Neutrophil (primary cell): ENCODE results near the gene EML3.
"Not testable (repeated sequence)": the region's sequence is repeated elsewhere in the genome, so short reads cannot be mapped to it uniquely, and the experiment has no call there.

ENCODE experiments used
- H3K27ac ChIP-seq: fragments of 200-600 bp; sonication (generic); 2 replicates; pipeline ENCODE4 v1.5.1; 2016; ENCODE audit warnings: mild to moderate bottlenecking, moderate library complexity
- H3K27me3 ChIP-seq: fragments of 200-600 bp; sonication (generic); 2 replicates; pipeline ENCODE4 v1.6.0; 2016; ENCODE audit warnings: mild to moderate bottlenecking
- H3K36me3 ChIP-seq: fragments of 200-600 bp; sonication (generic); 2 replicates; pipeline ENCODE4 v1.5.1; 2017
- H3K4me1 ChIP-seq, 2 experiments: fragments of 200-600 bp in 1 of 2; sonication (generic) in 1 of 2; 1 replicate in 1 of 2; 2 replicates in 1 of 2; pipeline versions ENCODE4 v1.5.1 to v1.6.1; 2013 to 2016; ENCODE audit warnings: low read depth in 1 of 2, low read length in 1 of 2, mild to moderate bottlenecking in 1 of 2, moderate library complexity in 1 of 2; ENCODE audit not compliant: control insufficient read depth in 1 of 2, insufficient read depth in 1 of 2
- H3K4me3 ChIP-seq, 2 experiments: fragments of 200-600 bp in 1 of 2; sonication (generic) in 1 of 2; 1 replicate in 1 of 2; 2 replicates in 1 of 2; pipeline ENCODE4 v1.5.1; 2013 to 2016; ENCODE audit warnings: low read depth in 1 of 2, low read length in 1 of 2, mild to moderate bottlenecking in 1 of 2, moderate library complexity in 1 of 2
- H3K9me3 ChIP-seq: fragments of 200-600 bp; sonication (generic); 2 replicates; pipeline ENCODE4 v1.5.1; 2016
- CTCF ChIP-seq: fragments of 200-600 bp; sonication (generic); IDR thresholded peaks from 2 replicates; pipeline ENCODE4 v1.5.1; 2016; ENCODE audit warnings: antibody characterized with exemption

The EML3 gene

GRCh38 chr11:62569611-62570010 is 43.0 kb downstream of the EML3 start:
- Histone ChIP-seq H3K4me3 (no peak overlapping the region), H3K36me3 (peaks cover 66% of the 10 kb centered on the region), H3K4me1 (peaks cover 16 to 18% of the 10 kb centered on the region in 2 experiments), H3K9me3 (no peaks in the 10 kb centered on the region), H3K27ac (no peak overlapping the region), H3K27me3 (no peaks in the 10 kb centered on the region)
- TF ChIP-seq CTCF: no peak

GRCh38 chr11:62567018-62567633 is 45.4 kb downstream of the EML3 start:
- Histone ChIP-seq H3K9me3 (no peaks in the 10 kb centered on the region), H3K36me3 (peaks cover 85% of the 10 kb centered on the region), H3K27me3 (no peaks in the 10 kb centered on the region), H3K4me3 (no peak overlapping the region), H3K27ac (no peak overlapping the region), H3K4me1 (no peaks in the 10 kb centered on the region)
- TF ChIP-seq CTCF: no peak

DNA sequence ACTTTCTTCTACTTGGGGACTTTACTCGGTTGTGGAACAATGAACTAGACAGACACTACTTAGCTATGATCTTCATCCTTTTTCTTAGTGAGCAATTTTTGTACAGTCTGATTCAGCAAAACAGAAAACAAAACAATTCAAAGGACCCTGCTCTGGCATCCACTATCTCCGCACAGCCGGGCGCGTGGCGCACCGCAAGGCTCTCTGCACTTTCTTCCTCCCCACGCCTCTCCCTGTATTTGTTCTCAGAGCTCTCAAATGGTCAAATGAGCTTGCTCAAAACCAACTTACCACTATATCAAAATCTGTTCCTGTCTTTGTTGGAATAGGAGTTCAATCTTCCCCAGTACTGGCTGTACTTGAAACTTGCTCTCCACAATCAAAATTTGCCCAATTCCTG is 46.3 kb downstream of the EML3 start:
- Histone ChIP-seq H3K4me1 (no peaks in the 10 kb centered on the region), H3K27ac (no peak overlapping the region), H3K4me3 (no peak overlapping the region), H3K9me3 (no peaks in the 10 kb centered on the region), H3K36me3 (peaks cover 82% of the 10 kb centered on the region), H3K27me3 (no peaks in the 10 kb centered on the region)
- TF ChIP-seq CTCF: no peak

- Histone ChIP-seq H3K9me3 (no peaks in the 10 kb centered on the region), H3K27me3 (no peaks in the 10 kb centered on the region), H3K36me3 (peaks cover 82% of the 10 kb centered on the region), H3K4me3 (no peak overlapping the region), H3K27ac (no peak overlapping the region), H3K4me1 (no peaks in the 10 kb centered on the region)
- TF ChIP-seq CTCF: no peak
Measured at GRCh38 chr11:62565100-62565802, 47.3 kb downstream of the EML3 start.

DNA sequence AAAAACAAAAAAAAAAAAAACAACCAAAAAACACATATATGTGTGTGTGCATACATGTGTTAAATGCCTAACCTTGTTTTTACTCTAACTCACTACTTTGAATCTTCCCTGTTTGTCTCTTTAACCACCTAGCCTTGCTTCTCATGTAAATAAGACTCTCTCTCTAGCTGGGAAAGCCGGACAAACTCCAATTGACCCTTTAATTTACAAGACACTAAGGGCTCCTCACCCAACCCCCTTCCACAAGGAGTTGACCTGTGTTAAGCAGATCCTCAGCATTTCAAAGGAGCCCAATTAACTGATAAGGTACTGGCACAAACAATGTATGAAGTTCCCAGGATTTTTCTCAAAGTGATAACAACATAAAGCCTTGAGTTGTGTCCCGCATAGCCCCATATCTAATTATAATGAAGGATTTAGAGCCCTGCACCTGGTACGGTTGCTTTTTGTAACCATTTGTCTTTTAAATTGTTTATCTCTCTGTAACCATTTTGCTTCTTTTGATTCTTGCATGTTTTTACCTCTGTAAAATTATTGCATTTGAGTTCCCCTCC is 50.8 kb downstream of the EML3 start:
- not testable (repeated sequence) for H3K27me3 ChIP-seq, H3K4me3 ChIP-seq, H3K4me1 ChIP-seq, H3K9me3 ChIP-seq, H3K27ac ChIP-seq
- peaks cover 90% of the 10 kb centered on the region for H3K36me3 ChIP-seq

DNA sequence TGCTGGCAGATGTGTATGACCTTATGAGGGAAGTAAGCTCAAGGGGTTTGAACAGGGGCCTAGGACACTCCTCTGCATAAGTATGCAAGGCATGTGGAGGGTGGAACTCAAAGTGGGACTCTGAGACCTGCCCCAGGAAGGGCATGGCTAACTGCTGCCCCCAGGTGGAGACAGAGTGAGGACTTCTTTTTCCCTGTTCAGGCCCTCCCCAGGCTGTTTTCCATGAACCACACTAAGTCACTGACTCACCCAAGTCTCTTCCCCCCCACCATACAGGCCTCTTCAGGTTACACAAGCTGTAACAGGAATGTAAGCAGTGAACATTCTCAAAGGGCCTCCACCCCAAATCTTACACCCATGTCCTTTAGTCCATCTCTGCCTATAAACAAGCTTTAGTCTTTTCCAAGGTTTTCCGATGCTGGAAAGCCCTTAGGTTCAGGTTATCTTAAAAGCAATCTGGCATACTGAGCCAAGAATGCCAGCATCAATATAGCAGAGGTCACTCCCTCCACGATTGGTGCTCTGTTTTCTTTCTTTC is 51.9 kb downstream of the EML3 start:
- H3K4me3 ChIP-seq: no peak overlapping the region
- no peaks in the 10 kb centered on the region for H3K27me3 ChIP-seq
- H3K4me1 ChIP-seq: peaks cover 9 to 11% of the 10 kb centered on the region in 2 experiments
- no peaks in the 10 kb centered on the region for H3K9me3 ChIP-seq
- TF ChIP-seq CTCF: no peak
- no peak overlapping the region for H3K27ac ChIP-seq
- H3K36me3 ChIP-seq: peaks cover 82% of the 10 kb centered on the region

DNA sequence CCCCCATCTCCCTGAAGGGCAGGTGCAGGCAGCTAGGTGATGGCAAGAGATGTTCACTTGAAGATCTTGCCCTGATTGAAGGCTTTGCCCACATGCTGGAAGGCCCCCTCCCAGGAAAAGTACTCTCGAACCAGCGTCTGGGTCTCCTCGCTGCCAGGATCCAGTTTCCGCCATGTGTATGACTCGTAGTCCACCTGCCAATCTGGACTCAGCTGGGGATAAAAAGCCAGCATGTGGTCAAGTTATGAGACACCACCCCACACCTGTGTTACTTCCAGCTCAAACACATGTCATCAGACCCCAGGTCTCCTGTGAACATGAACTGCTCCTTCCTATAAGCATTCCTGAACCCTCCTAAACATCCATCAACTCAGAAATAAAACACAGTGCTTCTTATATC is 52.9 kb downstream of the EML3 start:
- H3K4me3 ChIP-seq, H3K27me3 ChIP-seq, H3K27ac ChIP-seq, H3K9me3 ChIP-seq: not testable (repeated sequence)
- Histone ChIP-seq H3K4me1 (peaks cover 13 to 14% of the 10 kb centered on the region in 2 experiments), H3K36me3 (peaks cover 72% of the 10 kb centered on the region)
